ENCODE results near the gene ZNF680. TPM values are rescaled to one million over a fixed set of nuclear protein-coding genes. Genes with fewer than 3 reads are reported as not detected.
"Not testable (repeated sequence)": the region's sequence is repeated elsewhere in the genome, so short reads cannot be mapped to it uniquely, and the experiment has no call there.

ZNF680 gene
- total RNA-seq, 3 donors from 2014 or later (not counting 1 experiment from before 2014, with no cell fraction given), result 8.9 to 17.9 (median 10.2) TPM

GRCh38 chr7:64557601-64558322 lies 5.1 kb downstream of the ZNF680 start:
- no peak overlapping the region for H3K4me3 ChIP-seq (ENCODE audit: low read length)
- no peak for TF ChIP-seq CTCF (IDR thresholded peaks at IDR 0.05)
- DNase-seq (no peak), ATAC-seq (no peak)
- Mint-ChIP-seq H3K4me3 (no peak overlapping the region), H3K9me3 (no peaks in the 10 kb centered on the region), H3K27me3 (ENCODE audit: low read depth in 2 of 2) (no peaks in the 10 kb centered on the region), H3K27ac (peak overlapping the region; percentile 35 to 40), H3K36me3 (no peaks in the 10 kb centered on the region), H3K4me1 (peaks cover 38 to 41% of the 10 kb centered on the region in 2 donors)
- WGBS (ENCODE audit: insufficient coverage), result 89% methylated on average over 6 of the region's 8 CpGs
- intact Hi-C loops (cut with micrococcal nuclease), result no loop called here
- no peaks in the 10 kb centered on the region for H3K36me3 ChIP-seq (ENCODE audit: control insufficient read depth, insufficient read depth, low read length)
- H3K9me3 ChIP-seq (ENCODE audit: control insufficient read depth, insufficient read depth, low read length), result no peaks in the 10 kb centered on the region
- H3K27me3 ChIP-seq (ENCODE audit: control insufficient read depth, insufficient read depth, low read length), result no peaks in the 10 kb centered on the region
- peaks cover 3% of the 10 kb centered on the region for H3K4me1 ChIP-seq (ENCODE audit: control insufficient read depth, insufficient read depth, low read length)
- no peak overlapping the region for H3K27ac ChIP-seq (ENCODE audit: low read length)

GRCh38 chr7:64555046-64555445 lies 7.8 kb downstream of the ZNF680 start:
- TF ChIP-seq CTCF (IDR thresholded peaks at IDR 0.05), result no peak
- no peaks in the 10 kb centered on the region for H3K9me3 ChIP-seq (ENCODE audit: control insufficient read depth, insufficient read depth, low read length)
- peak overlapping the region in 1 of 2 donors; percentile 1 for H3K27ac Mint-ChIP-seq
- DNase-seq (no peak), ATAC-seq (no peak)
- intact Hi-C loops (cut with micrococcal nuclease), result no loop called here
- H3K9me3 Mint-ChIP-seq, result no peaks in the 10 kb centered on the region
- no peaks in the 10 kb centered on the region for H3K36me3 ChIP-seq (ENCODE audit: control insufficient read depth, insufficient read depth, low read length)
- H3K4me3 ChIP-seq (ENCODE audit: low read length), result no peak overlapping the region
- no peaks in the 10 kb centered on the region for H3K4me1 ChIP-seq (ENCODE audit: control insufficient read depth, insufficient read depth, low read length)
- H3K4me1 Mint-ChIP-seq, result peaks cover 33 to 41% of the 10 kb centered on the region in 2 donors
- H3K4me3 Mint-ChIP-seq, result no peak overlapping the region
- H3K36me3 Mint-ChIP-seq, result no peaks in the 10 kb centered on the region
- no peak overlapping the region for H3K27ac ChIP-seq (ENCODE audit: low read length)
- no peaks in the 10 kb centered on the region for H3K27me3 ChIP-seq (ENCODE audit: control insufficient read depth, insufficient read depth, low read length)
- H3K27me3 Mint-ChIP-seq (ENCODE audit: low read depth in 2 of 2), result no peaks in the 10 kb centered on the region

GRCh38 chr7:64554188-64554587 lies 8.7 kb downstream of the ZNF680 start:
- H3K9me3 Mint-ChIP-seq; H3K9me3 ChIP-seq (ENCODE audit: control insufficient read depth, insufficient read depth, low read length); H3K4me1 ChIP-seq (ENCODE audit: control insufficient read depth, insufficient read depth, low read length); ATAC-seq; DNase-seq; H3K4me3 ChIP-seq (ENCODE audit: low read length); H3K27me3 Mint-ChIP-seq (ENCODE audit: low read depth in 2 of 2); H3K36me3 Mint-ChIP-seq; H3K36me3 ChIP-seq (ENCODE audit: control insufficient read depth, insufficient read depth, low read length); H3K27ac Mint-ChIP-seq; H3K27me3 ChIP-seq (ENCODE audit: control insufficient read depth, insufficient read depth, low read length); H3K4me3 Mint-ChIP-seq; H3K27ac ChIP-seq (ENCODE audit: low read length); intact Hi-C loops (cut with micrococcal nuclease): not testable (repeated sequence)
- peaks cover 33 to 38% of the 10 kb centered on the region in 2 donors for H3K4me1 Mint-ChIP-seq
- WGBS (ENCODE audit: insufficient coverage), result 98% methylated on average over 27 of the region's 28 CpGs

- Histone ChIP-seq H3K36me3 (ENCODE audit: control insufficient read depth, insufficient read depth, low read length) (peaks cover 3% of the 10 kb centered on the region), H3K27me3 (ENCODE audit: control insufficient read depth, insufficient read depth, low read length) (no peaks in the 10 kb centered on the region), H3K9me3 (ENCODE audit: control insufficient read depth, insufficient read depth, low read length) (no peaks in the 10 kb centered on the region), H3K27ac (ENCODE audit: low read length) (no peak overlapping the region), H3K4me3 (ENCODE audit: low read length) (no peak overlapping the region), H3K4me1 (ENCODE audit: control insufficient read depth, insufficient read depth, low read length) (no peaks in the 10 kb centered on the region)
- no peak for TF ChIP-seq CTCF (IDR thresholded peaks at IDR 0.05)
- DNase-seq (no peak), ATAC-seq (no peak)
- Mint-ChIP-seq H3K27me3 (ENCODE audit: low read depth in 2 of 2) (no peaks in the 10 kb centered on the region), H3K9me3 (no peaks in the 10 kb centered on the region), H3K27ac (no peak overlapping the region), H3K36me3 (no peaks in the 10 kb centered on the region), H3K4me1 (peaks cover 17 to 27% of the 10 kb centered on the region in 2 donors), H3K4me3 (no peak overlapping the region)
- WGBS (ENCODE audit: insufficient coverage), result 97% methylated on average over 5 of the region's 6 CpGs
- intact Hi-C loops (cut with micrococcal nuclease), result no loop called here
Measured at GRCh38 chr7:64551375-64552142, 11.3 kb downstream of the ZNF680 start.
